Neural cell (in vitro differentiated cells): Measurements from ENCODE around the gene CFTR. TPM values are rescaled to one million over a fixed set of nuclear protein-coding genes. Genes with fewer than 3 reads are reported as not detected.

ENCODE experiments used
- H2AFZ ChIP-seq: fragments of 200-600, 300-800 bp; sonication (generic), shearing (Covaris generic); 2 replicates; pipeline ENCODE4 v1.6.0; 2014; ENCODE audit warnings: low read depth, mild to moderate bottlenecking, antibody characterized with exemption, low read length, moderate library complexity
- H3F3A ChIP-seq: fragments of 200-600 bp; shearing (Covaris generic); 2 replicates; pipeline ENCODE4 v1.6.1; 2016; ENCODE audit warnings: mild to moderate bottlenecking, moderate library complexity, mixed read lengths, antibody characterized with exemption, low read length; ENCODE audit not compliant: insufficient read depth, poor library complexity, severe bottlenecking
- H3K27ac ChIP-seq: fragments of 200-600, 300-800 bp; sonication (generic), shearing (Covaris generic); 2 replicates; pipeline ENCODE4 v1.5.1; 2014; ENCODE audit warnings: mild to moderate bottlenecking, low read length, moderate library complexity
- H3K27me3 ChIP-seq: fragments of 300-800, 200-600 bp; sonication (generic), shearing (Covaris generic); 2 replicates; pipeline ENCODE4 v1.6.0; 2014; ENCODE audit warnings: mild to moderate bottlenecking, low read depth, low read length, moderate library complexity; ENCODE audit not compliant: insufficient read depth
- H3K36me3 ChIP-seq: fragments of 300-800, 200-600 bp; sonication (generic), shearing (Covaris generic); 2 replicates; pipeline ENCODE4 v1.5.1; 2014; ENCODE audit warnings: mild to moderate bottlenecking, antibody characterized with exemption, low read length, moderate library complexity; ENCODE audit not compliant: insufficient read depth
- H3K4me2 ChIP-seq: fragments of 300-800, 200-600 bp; sonication (generic), shearing (Covaris generic); 2 replicates; pipeline ENCODE4 v1.6.0; 2014; ENCODE audit warnings: mild to moderate bottlenecking, low read length
- H3K4me3 ChIP-seq: fragments of 300-800, 200-600 bp; sonication (generic), shearing (Covaris generic); 2 replicates; pipeline ENCODE4 v1.5.1; 2014; ENCODE audit warnings: mild to moderate bottlenecking, low read length, moderate library complexity
- H3K79me2 ChIP-seq: fragments of 200-600 bp; shearing (Covaris generic); replicated peaks from 2 replicates; pipeline ENCODE4 v1.6.0; 2014; ENCODE audit warnings: mild to moderate bottlenecking, low read length, moderate library complexity; ENCODE audit not compliant: insufficient read depth
- H3K9ac ChIP-seq: fragments of 300-800, 200-600 bp; sonication (generic), shearing (Covaris generic); 2 replicates; pipeline ENCODE4 v1.6.1; 2016; ENCODE audit warnings: mild to moderate bottlenecking, low read length, mixed read lengths
- H3K9me2 ChIP-seq: fragments of 200-600 bp; shearing (Covaris generic); 2 replicates; pipeline ENCODE4 v1.6.1; 2016; ENCODE audit warnings: mild to moderate bottlenecking, low read length, mixed read lengths; ENCODE audit not compliant: insufficient read depth
- H3K9me3 ChIP-seq: fragments of 200-600, 300-800 bp; sonication (generic), shearing (Covaris generic); 2 replicates; pipeline ENCODE4 v1.6.1; 2016; ENCODE audit warnings: mild to moderate bottlenecking, mixed run types, low read length, moderate library complexity, mixed read lengths
- H4K20me1 ChIP-seq: fragments of 200-600 bp; shearing (Covaris generic); 2 replicates; pipeline ENCODE4 v1.6.1; 2016; ENCODE audit warnings: mild to moderate bottlenecking, mixed run types; ENCODE audit not compliant: insufficient read depth
- EP300 ChIP-seq: fragments of 450-650 bp; conservative IDR thresholded peaks from 2 replicates; pipeline ENCODE4 v1.6.1; 2014; ENCODE audit warnings: antibody characterized with exemption, mild to moderate bottlenecking, moderate library complexity; ENCODE audit not compliant: poor library complexity, severe bottlenecking
- EZH2 ChIP-seq: fragments of 200-600, 300-800 bp; shearing (Covaris generic), sonication (generic); IDR thresholded peaks from 2 replicates; pipeline ENCODE4 v1.6.1; 2014; ENCODE audit warnings: antibody characterized with exemption, low read length, borderline replicate concordance, mild to moderate bottlenecking; ENCODE audit not compliant: insufficient read depth, poor library complexity, severe bottlenecking
- MXI1 ChIP-seq: fragments of 450-650 bp; conservative IDR thresholded peaks from 2 replicates; pipeline ENCODE4 v1.6.1; 2014; ENCODE audit warnings: antibody characterized with exemption, mild to moderate bottlenecking; ENCODE audit not compliant: poor library complexity, severe bottlenecking
- POLR2AphosphoS5 ChIP-seq: IDR thresholded peaks from 2 replicates; pipeline ENCODE4 v1.6.1; 2012
- RAD21 ChIP-seq: fragments of 450-650 bp; conservative IDR thresholded peaks from 2 replicates; pipeline ENCODE4 v1.6.1; 2014; ENCODE audit warnings: antibody characterized with exemption, mild to moderate bottlenecking, moderate library complexity
- SMC3 ChIP-seq: fragments of 450-650 bp; conservative IDR thresholded peaks from 2 replicates; pipeline ENCODE4 v1.6.1; 2014; ENCODE audit warnings: antibody characterized with exemption, mild to moderate bottlenecking, moderate library complexity; ENCODE audit not compliant: poor library complexity
- TAF1 ChIP-seq: IDR thresholded peaks from 2 replicates; pipeline ENCODE4 v1.6.1; 2012; ENCODE audit warnings: low read depth
- polyA plus RNA-seq: library from polyadenylated mRNA; depleted of rRNA; stranded (reverse); fragments of >200 nt; gene quantifications from 2 replicates; pipeline ENCODE4 v1.2.3, GENCODE V29; 2014
- TF ChIP-seq, protein P1 (sequence below): IDR thresholded peaks from 2 replicates; pipeline ENCODE4 v1.6.1; 2012; ENCODE audit warnings: borderline replicate concordance
- TF ChIP-seq, protein P2 (sequence below): fragments of 450-650 bp; IDR thresholded peaks from 2 replicates; pipeline ENCODE4 v1.5.1; 2014; ENCODE audit warnings: antibody characterized with exemption, mild to moderate bottlenecking, moderate library complexity; ENCODE audit not compliant: poor library complexity, severe bottlenecking

Gene CFTR
- polyA plus RNA-seq, 1 donor from 2014 or later = not detected

DNA sequence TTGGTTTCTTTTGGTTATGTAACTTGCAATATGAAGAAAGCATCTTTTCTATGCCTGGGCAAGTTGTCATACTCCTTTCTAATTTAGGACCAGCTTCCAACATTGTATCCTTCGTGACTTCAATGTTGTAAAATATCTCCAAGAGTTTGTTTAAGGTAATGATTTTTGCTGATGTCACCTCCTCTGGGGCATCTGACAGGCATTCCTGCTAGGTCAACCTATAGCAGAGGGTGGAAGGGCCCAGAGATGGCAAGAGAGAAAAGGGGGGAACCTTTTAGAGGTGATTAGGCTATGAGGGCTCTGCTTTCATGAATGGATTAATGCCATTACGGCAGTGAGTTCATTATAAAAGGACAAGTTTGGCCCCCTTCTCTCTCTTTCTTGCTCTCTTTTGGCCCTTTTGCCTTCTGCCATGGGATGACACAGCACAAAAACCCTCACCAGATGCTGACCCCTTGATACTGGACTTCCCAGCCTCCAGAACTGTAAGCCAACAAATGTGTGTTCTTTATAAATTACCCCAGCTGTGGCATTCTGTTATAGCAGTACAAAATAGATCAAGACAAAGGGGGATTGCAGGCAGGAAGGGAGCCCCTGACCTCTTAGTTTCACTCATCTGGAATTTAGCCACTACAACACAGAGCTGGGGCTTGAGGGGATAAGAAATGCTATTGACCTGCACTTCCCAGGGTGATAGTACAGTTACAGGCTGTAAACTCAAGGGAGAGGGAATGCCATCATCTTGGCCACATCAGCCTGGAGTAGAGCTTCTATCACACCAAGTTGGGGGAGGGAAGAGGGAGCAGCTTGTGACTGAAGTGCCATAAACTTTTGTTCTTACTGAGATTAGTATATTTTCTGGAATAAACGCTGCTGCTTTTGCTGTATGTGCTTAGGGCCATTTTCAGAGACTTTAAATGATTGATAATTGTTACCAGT is 195.9 kb downstream of the CFTR start:
- Histone ChIP-seq H3K9me2 (no peaks in the 10 kb centered on the region), H3K36me3 (no peaks in the 10 kb centered on the region), H4K20me1 (no peaks in the 10 kb centered on the region), H3K9ac (no peak overlapping the region), H3K4me3 (no peak overlapping the region), H3K27ac (no peak overlapping the region), H3F3A (no peaks in the 10 kb centered on the region), H3K4me2 (no peak overlapping the region), H2AFZ (no peak overlapping the region), H3K27me3 (no peaks in the 10 kb centered on the region), H3K9me3 (no peaks in the 10 kb centered on the region), H3K79me2 (no peaks in the 10 kb centered on the region)
- TF ChIP-seq POLR2AphosphoS5 = no peak
- no peak for TF ChIP-seq SMC3
- TF ChIP-seq EP300 = no peak
- TF ChIP-seq TAF1 = no peak
- TF ChIP-seq MXI1 = no peak
- TF ChIP-seq, protein P1, sequence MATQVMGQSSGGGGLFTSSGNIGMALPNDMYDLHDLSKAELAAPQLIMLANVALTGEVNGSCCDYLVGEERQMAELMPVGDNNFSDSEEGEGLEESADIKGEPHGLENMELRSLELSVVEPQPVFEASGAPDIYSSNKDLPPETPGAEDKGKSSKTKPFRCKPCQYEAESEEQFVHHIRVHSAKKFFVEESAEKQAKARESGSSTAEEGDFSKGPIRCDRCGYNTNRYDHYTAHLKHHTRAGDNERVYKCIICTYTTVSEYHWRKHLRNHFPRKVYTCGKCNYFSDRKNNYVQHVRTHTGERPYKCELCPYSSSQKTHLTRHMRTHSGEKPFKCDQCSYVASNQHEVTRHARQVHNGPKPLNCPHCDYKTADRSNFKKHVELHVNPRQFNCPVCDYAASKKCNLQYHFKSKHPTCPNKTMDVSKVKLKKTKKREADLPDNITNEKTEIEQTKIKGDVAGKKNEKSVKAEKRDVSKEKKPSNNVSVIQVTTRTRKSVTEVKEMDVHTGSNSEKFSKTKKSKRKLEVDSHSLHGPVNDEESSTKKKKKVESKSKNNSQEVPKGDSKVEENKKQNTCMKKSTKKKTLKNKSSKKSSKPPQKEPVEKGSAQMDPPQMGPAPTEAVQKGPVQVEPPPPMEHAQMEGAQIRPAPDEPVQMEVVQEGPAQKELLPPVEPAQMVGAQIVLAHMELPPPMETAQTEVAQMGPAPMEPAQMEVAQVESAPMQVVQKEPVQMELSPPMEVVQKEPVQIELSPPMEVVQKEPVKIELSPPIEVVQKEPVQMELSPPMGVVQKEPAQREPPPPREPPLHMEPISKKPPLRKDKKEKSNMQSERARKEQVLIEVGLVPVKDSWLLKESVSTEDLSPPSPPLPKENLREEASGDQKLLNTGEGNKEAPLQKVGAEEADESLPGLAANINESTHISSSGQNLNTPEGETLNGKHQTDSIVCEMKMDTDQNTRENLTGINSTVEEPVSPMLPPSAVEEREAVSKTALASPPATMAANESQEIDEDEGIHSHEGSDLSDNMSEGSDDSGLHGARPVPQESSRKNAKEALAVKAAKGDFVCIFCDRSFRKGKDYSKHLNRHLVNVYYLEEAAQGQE = no peak
- TF ChIP-seq, protein P2, sequence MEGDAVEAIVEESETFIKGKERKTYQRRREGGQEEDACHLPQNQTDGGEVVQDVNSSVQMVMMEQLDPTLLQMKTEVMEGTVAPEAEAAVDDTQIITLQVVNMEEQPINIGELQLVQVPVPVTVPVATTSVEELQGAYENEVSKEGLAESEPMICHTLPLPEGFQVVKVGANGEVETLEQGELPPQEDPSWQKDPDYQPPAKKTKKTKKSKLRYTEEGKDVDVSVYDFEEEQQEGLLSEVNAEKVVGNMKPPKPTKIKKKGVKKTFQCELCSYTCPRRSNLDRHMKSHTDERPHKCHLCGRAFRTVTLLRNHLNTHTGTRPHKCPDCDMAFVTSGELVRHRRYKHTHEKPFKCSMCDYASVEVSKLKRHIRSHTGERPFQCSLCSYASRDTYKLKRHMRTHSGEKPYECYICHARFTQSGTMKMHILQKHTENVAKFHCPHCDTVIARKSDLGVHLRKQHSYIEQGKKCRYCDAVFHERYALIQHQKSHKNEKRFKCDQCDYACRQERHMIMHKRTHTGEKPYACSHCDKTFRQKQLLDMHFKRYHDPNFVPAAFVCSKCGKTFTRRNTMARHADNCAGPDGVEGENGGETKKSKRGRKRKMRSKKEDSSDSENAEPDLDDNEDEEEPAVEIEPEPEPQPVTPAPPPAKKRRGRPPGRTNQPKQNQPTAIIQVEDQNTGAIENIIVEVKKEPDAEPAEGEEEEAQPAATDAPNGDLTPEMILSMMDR = no peak
- no peak for TF ChIP-seq RAD21
- no peak for TF ChIP-seq EZH2

DNA sequence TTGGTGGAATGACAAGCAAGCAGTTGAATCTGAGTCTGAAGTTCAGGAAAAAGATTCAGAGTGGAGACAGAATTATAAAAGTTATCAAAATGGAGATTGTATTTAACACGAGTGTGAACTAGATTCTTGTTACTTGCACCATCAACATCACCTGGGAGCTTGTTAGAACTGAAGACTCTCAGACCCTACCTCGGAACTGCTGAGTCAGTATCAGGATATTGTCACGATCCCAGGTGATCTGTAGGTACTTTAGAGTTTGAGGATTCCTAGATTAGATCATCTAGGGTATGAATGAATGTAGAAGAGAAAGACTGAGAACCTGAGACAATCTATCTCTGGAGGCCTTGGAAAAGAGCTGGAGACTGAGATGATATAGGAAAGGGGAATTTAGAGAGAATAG is 199.3 kb downstream of the CFTR start:
- no peak overlapping the region for H2AFZ ChIP-seq
- H3K27ac ChIP-seq = no peak overlapping the region
- no peak overlapping the region for H3K4me3 ChIP-seq
- TF ChIP-seq EP300 (no peak), MXI1 (no peak), SMC3 (no peak), TAF1 (no peak), POLR2AphosphoS5 (no peak), RAD21 (no peak), EZH2 (no peak)
- TF ChIP-seq, protein P1 = no peak
- TF ChIP-seq, protein P2 = no peak
- no peaks in the 10 kb centered on the region for H4K20me1 ChIP-seq
- H3K27me3 ChIP-seq = no peaks in the 10 kb centered on the region
- no peak overlapping the region for H3K4me2 ChIP-seq
- H3K9me3 ChIP-seq = no peaks in the 10 kb centered on the region
- H3K79me2 ChIP-seq = no peaks in the 10 kb centered on the region
- H3K9ac ChIP-seq = no peak overlapping the region
- no peaks in the 10 kb centered on the region for H3F3A ChIP-seq
- H3K36me3 ChIP-seq = no peaks in the 10 kb centered on the region
- no peaks in the 10 kb centered on the region for H3K9me2 ChIP-seq
